RWPE1 (cell line): ENCODE data around the gene FKBP8.

ENCODE experiments used
- CTCF ChIA-PET: fragments of 350-600 bp; sonication (Branson Sonifier 250); formaldehyde crosslinking; extraction: SDS; loops from one replicate; lab custom pipeline; 2021; lab: Yijun Ruan, JAX
- POLR2A ChIA-PET: fragments of 400-600 bp; formaldehyde crosslinking; extraction: SDS; loops from one replicate; lab custom pipeline; 2020; ENCODE audit warnings: antibody characterized with exemption; ENCODE audit not compliant: low non-redundant PET; lab: Yijun Ruan, JAX
- DNase-seq: peaks from one replicate; pipeline ENCODE4 v3.0.0; 2012; ENCODE audit warnings: low spot score
- H3K27ac ChIP-seq: fragments of 450-650 bp; 2 replicates; pipeline ENCODE4 v1.5.1; 2017
- TF ChIP-seq, protein P1 (sequence below): fragments of 450-650 bp; conservative IDR thresholded peaks from 2 replicates; pipeline ENCODE4 v1.5.1; 2017; ENCODE audit warnings: low read depth, mild to moderate bottlenecking

Gene FKBP8

DNA sequence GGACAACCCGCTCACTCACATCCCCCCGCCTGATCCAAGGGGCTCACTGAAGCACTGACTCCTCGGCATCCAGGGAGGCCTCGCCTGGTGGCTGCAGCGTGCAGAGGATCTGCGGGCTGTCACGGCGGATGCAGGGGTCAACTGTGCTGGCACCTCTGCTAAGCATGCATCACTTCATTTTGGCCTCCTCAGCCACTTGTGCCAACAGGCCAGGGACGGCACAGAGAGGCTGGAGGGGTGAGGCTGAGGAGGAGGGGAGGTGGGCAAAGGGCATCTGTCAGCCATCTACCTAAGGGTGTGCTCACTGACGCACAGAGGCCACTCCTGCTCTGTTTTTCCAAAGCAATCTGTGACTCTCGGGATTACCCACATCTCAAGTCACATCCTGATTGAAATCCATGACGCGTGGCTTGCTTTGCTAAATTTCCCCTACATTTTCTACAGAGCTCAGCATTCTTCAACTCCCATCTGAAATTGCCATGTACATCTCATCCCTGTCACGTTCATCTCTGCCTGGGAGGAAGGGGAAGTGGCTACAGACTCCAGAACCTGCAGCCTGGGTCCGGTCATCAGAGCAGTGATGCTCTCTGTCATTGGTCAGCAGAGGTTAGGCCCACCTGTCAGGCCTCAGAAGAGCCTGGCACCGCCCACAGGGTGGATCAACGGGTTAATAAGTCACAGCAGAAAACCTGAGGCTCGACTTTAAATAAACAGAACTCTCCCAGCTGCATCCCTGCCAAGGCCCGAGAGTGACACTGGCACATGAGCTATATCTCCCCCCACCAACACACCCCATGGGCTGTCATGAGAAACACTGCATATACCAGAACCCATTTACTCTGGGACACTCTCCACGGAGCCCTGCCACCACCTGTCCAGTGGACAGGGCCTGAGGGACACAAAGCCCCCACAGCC is 39.1 kb downstream of the FKBP8 start:
- DNase-seq: no peak
- ChIA-PET POLR2A (interaction anchor here (0.6 to 0.8 kb wide), 2 partner anchors 22 to 68 kb away, joined by 3 to 6 read pairs; no protein-coding TSS in a partner anchor), CTCF (interaction anchor here (1.2 kb wide), 1 partner anchor 17 kb away, joined by 4 read pairs; no protein-coding TSS in a partner anchor)
- TF ChIP-seq, protein P1, sequence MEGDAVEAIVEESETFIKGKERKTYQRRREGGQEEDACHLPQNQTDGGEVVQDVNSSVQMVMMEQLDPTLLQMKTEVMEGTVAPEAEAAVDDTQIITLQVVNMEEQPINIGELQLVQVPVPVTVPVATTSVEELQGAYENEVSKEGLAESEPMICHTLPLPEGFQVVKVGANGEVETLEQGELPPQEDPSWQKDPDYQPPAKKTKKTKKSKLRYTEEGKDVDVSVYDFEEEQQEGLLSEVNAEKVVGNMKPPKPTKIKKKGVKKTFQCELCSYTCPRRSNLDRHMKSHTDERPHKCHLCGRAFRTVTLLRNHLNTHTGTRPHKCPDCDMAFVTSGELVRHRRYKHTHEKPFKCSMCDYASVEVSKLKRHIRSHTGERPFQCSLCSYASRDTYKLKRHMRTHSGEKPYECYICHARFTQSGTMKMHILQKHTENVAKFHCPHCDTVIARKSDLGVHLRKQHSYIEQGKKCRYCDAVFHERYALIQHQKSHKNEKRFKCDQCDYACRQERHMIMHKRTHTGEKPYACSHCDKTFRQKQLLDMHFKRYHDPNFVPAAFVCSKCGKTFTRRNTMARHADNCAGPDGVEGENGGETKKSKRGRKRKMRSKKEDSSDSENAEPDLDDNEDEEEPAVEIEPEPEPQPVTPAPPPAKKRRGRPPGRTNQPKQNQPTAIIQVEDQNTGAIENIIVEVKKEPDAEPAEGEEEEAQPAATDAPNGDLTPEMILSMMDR: no peak
- H3K27ac ChIP-seq: peak overlapping the region; percentile 60

DNA sequence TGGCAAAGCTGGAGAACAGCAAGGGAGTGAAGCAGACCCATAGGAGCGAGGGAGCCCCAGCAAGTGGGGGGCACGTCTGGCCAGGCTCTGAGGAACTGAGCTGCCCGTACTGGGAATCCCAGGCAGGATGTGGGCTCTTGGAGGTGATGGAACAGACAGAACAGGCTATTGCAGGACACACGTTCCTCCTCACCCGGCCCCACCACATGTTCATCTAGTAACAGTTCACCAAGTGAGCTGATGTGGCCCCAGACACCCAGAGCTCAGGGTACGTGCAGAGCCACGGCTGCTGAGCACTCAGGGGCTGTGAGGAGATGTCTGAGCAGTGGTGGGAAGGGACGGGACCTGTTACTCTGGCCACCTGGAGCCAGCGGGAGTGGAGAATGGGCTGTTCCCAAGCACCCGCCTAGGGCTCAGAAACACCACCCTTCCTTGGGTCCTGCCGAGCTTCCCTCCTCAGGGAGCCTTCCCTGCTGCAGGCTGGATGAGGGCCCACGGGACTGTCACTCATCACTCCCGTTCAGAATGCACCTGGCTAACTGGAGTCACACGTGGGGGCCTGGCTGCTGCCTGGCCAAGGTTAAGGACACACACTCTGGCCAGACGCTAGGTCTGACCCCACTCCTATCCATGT is 39.9 kb downstream of the FKBP8 start:
- CTCF ChIA-PET: interaction anchor here (1.3 to 1.9 kb wide), 2 partner anchors 35 to 42 kb away, joined by 4 to 5 read pairs; no protein-coding TSS in a partner anchor

DNA sequence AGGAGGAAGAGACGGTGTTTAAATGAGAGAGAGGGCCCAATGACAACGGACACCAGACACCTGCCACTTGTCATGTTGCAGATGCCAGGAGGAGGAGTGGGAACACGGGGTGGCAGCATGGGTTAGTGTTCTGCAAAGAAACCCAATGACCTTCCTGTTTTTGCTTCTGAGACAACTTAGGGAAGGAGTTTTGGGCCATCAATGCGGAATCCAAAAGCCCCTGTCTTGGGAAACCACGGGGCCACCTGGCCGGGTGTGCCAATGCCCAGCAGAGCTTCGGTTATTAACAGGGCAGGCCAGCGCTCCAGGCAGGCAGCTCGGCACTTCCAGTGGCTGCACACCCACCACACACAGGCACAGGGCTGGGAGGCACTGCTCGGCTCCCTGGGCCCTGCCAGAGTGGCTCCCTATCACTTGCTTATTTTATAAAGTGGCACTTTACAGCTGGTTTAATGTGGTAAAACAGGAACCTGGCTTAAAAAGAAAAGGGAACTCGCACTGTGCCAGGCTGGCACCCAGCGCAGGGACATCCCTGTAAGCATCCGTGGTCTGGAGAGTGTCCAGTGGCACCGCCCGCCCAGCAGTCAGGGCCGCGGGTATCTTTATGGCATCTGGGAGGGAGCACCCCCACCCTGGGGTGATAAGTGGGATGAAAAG is 40.6 kb downstream of the FKBP8 start:
- CTCF ChIA-PET: interaction anchor here (1.3 to 1.9 kb wide), 2 partner anchors 34 to 41 kb away, joined by 4 to 5 read pairs; no protein-coding TSS in a partner anchor
- no peak for DNase-seq
- H3K27ac ChIP-seq: peak overlapping the region; percentile 60
- TF ChIP-seq, protein P1: no peak
- POLR2A ChIA-PET: interaction anchor here (0.8 kb wide), 1 partner anchor 69 kb away, joined by 3 read pairs; no protein-coding TSS in a partner anchor

More for the DNA sequence above, 39.9 kb downstream of the FKBP8 start:
- TF ChIP-seq, protein P1: no peak
- DNase-seq: no peak
- POLR2A ChIA-PET: interaction anchor here (0.8 kb wide), 1 partner anchor 69 kb away, joined by 3 read pairs; no protein-coding TSS in a partner anchor
- H3K27ac ChIP-seq: peak overlapping the region; percentile 60

DNA sequence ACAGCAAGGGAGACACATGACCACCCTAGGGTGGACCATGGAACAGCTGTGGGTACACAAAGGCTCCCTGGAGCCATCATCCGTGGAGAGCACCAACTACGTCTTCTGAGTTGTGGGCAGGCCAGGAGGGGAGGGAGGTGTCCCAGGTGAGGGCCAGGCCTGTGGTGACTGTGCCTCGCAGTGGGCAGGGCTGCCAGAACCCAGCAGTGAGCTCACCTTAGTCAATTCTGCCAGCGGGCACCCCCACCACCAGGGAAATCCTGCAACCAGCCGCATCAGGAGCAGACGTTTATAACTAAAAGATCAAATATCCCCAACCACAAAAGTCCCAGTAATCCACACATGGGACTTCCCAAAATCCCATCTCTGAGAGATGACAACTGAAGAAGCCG is 41.1 kb downstream of the FKBP8 start:
- TF ChIP-seq, protein P1: no peak
- peak overlapping the region; percentile 60 for H3K27ac ChIP-seq
- ChIA-PET CTCF (interaction anchor here (1.3 to 1.9 kb wide), 2 partner anchors 34 to 41 kb away, joined by 4 to 5 read pairs; no protein-coding TSS in a partner anchor), POLR2A (no interaction called here)
- no peak for DNase-seq

DNA sequence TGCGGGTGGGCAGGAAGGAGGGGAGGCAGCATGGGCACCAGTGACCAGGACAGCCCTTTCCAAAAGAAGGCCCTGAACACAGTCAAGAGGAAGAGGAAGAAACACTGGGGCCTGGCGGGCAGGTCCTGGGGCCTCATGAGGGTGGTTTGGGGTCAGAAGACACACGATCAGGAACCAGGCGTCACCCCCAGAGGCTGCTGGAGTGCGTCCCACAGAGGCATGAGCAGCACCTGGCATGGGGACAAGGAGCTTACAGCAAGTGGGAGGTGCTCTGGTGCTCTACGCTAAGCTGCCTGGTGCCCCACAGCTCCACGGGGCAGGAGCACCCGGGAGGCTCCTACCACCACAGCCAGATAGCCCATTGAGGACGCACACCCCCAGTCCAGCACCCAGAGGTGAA is 41.5 kb downstream of the FKBP8 start:
- CTCF ChIA-PET: interaction anchor here (1.9 kb wide), 1 partner anchor 33 kb away, joined by 5 read pairs; no protein-coding TSS in a partner anchor
- H3K27ac ChIP-seq: peak overlapping the region; percentile 60
- TF ChIP-seq, protein P1: no peak
- DNase-seq: no peak
- POLR2A ChIA-PET: no interaction called here
